C4-2B (cell line): ENCODE measurements around the gene NELL1.

Experiments used
- ZFX ChIP-seq: fragments of 450-650 bp; IDR thresholded peaks from 2 replicates; pipeline ENCODE4 v1.6.1; 2017
- TF ChIP-seq, protein P1 (sequence below): fragments of 450-650 bp; conservative IDR thresholded peaks from 2 replicates; pipeline ENCODE4 v1.5.1; 2017; ENCODE audit warnings: mild to moderate bottlenecking

GRCh38 chr11:21476588-21476987 is 807.2 kb downstream of the NELL1 start:
- TF ChIP-seq, protein P1, sequence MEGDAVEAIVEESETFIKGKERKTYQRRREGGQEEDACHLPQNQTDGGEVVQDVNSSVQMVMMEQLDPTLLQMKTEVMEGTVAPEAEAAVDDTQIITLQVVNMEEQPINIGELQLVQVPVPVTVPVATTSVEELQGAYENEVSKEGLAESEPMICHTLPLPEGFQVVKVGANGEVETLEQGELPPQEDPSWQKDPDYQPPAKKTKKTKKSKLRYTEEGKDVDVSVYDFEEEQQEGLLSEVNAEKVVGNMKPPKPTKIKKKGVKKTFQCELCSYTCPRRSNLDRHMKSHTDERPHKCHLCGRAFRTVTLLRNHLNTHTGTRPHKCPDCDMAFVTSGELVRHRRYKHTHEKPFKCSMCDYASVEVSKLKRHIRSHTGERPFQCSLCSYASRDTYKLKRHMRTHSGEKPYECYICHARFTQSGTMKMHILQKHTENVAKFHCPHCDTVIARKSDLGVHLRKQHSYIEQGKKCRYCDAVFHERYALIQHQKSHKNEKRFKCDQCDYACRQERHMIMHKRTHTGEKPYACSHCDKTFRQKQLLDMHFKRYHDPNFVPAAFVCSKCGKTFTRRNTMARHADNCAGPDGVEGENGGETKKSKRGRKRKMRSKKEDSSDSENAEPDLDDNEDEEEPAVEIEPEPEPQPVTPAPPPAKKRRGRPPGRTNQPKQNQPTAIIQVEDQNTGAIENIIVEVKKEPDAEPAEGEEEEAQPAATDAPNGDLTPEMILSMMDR: no peak
- no peak for TF ChIP-seq ZFX
